GM21825 (cell line): ENCODE results near the gene AFAP1.

Source experiments
- ATAC-seq: cut with Tn5 transposase; IDR thresholded peaks from one replicate; pipeline ENCODE4 v1.9.1; 2021; ENCODE audit warnings: mild to moderate bottlenecking, moderate library complexity; ENCODE audit not compliant: unreplicated experiment

AFAP1 gene

DNA sequence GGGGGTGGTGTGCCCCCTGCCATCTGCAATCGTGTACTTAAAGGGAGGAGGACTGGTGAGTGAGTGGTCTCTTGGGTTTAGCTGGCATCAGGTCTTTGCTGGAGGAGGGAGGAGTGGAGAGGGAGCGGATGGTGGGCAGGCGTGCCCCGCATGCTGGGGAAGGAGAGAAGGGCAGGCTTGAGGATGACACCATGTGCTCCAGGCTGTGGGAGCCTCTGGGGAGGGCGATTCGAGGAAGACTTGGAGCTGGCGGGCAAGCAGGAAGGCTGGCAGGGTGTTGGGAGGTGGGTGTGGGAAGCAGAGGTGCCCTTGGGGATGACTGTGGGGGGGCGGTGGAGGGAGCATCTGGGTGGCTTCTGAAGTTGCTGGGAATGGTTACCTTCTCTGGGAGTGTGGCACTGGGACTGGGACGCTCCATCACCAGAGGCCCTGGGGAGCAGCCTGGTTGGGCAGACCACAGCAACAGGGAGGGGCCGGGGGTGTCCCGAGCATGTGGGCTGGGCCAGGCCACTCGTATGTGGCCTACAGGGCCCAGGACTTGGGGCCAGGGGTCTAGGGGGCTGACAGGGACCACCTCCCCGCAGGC lies 30.8 kb upstream of the AFAP1 start:
- ATAC-seq, result peak; percentile 9

DNA sequence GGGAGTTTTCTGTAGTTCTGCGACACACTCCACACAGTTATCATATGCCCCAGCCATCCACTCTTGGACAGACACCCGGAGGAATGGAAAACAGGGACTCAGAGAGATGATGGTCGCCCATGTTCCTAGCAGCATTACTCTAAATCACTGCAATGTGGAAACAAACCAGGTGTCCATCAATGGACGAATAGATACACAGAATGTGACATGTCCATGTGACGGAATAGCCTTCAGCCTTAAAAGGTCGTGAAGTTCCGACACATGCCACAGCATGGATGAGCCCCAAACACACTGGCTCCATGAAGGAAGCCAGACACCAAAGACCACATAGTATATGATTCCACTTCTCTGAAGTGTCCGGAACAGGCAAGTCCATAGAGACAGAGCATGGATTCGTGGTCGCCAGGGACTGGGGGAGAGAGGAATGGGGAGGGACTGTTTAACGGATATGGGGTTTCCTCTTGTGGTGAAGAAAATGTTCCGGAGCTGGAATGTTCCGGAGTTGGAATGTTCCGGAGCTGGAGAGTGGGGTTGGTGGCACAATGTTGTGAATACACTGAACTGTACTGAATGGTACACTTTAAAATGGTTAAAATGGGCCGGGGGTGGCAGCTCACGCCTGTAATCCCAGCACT lies 28.7 kb upstream of the AFAP1 start:
- ATAC-seq, result no peak

DNA sequence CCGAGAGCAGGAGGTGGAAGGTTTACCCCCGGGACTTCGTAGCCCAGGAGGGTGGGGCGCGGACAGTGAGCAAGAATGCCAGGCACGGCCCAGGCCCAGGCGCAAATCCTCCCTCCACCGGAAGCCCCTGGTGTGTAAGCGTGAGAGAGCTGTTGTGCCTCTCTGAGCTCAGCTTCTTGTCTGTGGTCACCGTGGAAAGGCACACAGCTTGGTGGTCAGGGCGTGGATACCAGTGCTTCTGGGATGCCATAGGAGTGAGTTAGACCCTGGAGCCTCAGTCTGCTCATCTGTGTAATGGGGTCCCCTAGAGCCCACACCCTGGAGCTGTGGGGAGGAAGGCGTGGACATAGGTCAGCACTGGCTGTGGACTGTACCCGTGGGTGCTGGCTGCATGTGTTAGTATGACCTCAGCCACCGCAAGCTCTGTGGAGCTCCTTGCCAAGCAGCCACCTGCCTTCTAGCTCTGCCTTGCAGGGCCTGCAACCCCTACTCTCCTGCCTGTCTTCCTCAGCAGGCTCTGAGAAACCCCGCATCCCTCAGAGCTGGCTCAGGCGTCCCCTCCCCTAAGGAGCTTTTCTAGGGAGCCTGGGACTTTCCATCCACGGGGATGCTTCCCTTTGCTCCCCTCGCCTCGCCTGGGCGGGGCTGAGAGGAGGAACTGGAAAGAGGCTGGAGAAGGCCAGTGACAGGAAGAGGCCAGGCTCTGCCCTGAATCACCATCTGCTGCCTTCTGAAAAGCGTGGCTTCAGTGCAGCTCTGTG lies 28.0 kb upstream of the AFAP1 start:
- no peak for ATAC-seq

DNA sequence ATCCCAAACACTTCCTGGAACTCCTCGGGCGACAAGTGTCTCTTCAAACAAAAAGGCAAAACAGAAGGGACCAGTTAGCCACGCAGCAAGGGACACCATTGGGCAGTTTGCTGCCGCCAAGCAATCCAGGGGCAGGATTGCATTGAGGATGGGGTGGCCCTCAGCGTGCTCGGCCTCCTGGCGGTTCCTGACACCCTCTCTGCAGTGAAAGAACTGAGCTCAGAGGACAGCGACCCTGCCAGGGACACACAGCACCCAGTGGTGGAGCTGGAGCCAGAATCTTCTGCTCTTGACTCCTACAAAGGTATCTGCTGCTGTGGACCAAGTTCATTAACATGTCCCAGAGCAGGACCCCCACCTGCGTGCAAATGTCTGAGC lies 27.4 kb upstream of the AFAP1 start:
- no peak for ATAC-seq

DNA sequence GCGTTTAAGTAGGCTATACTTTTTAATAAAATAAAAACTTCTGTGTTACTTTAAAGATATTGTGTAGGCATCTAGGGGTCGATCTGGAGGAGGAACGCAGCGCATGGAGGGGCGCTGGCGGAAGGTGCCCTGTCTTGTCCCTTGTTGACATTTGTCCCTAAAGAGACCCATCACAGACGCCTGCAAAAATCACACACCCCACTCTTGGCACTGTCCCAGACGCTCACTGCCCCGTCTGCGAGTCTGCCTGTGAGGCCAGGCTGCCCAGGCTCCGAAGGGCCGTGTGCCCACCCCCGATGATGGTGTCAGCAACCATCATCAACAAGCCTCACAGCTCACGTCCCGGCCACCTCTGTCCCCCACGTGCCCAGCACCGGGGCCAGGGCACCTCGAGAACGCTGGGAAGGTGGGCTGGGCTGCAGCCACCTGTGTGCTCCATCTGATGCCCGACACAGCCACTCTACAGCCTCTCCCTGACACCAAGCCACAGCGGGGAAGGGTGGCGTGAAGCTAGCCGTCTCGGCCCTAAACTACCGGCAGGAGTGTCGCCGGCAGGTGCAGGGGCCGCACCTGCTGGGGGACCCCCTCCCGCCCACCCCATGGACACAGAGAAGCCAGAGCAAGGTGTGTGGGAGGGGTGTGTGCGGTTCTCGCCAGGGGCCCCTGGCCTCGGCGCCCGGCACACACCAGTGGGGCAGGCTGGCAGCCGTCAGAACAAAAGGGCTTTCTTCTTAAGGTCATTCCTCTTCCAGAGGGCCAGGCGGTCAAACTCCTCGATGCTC lies 26.8 kb upstream of the AFAP1 start:
- no peak for ATAC-seq

DNA sequence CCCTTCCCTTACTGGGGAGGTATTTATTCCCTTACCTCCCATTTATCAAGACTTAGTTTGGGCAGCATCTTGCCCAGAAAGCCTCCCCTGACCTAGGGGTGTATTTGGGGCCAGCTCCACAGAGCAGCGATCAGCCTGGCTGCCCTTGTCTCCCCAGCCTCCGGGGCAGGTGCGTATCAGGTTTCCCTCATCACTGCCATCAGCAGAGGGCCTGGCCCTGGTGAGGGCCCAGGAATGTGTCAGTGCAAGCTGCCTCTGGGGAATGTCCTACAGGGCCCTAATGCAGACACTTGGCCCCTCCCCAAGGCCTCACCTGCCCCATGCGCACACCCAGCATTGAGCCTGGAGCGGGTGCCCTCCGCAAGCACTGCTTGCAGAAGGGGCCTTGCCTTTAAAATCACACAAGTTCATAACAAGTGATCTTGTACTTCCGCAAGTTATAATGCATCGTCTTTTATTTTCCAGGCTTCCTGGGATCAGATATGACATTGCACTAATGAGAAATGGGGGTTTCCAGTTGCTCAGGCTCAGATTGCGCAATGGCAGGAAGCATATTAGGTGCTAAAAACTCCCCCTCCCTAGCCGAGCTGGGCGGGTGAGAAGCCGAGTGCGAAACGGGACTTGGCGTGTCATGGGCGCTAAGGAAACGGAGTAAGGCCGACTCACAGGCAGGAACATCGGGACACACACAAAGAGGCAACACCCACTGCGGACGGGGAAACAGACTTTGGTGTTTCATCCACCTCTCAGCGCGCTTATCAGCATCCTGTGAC lies 25.4 kb upstream of the AFAP1 start:
- no peak for ATAC-seq

DNA sequence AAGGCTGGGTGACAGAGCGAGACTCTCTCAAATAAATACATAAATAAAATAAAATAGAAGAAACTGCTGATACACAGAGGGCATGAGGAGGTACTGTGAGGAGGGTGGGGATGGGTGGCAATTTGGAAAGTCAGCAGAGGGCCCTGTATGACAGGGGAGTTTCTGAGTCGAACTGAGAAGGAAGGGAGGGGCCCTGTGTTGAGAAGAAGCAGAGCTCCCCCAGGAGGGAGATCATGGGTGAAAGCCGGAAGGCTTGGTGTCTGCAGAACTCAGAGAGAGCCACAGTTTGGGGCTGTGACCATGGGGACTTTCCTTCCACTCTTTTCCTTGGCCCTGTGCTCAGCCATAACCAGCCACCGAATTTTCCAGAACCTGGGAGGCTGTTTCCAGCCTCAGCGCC lies 24.8 kb upstream of the AFAP1 start:
- no peak for ATAC-seq

DNA sequence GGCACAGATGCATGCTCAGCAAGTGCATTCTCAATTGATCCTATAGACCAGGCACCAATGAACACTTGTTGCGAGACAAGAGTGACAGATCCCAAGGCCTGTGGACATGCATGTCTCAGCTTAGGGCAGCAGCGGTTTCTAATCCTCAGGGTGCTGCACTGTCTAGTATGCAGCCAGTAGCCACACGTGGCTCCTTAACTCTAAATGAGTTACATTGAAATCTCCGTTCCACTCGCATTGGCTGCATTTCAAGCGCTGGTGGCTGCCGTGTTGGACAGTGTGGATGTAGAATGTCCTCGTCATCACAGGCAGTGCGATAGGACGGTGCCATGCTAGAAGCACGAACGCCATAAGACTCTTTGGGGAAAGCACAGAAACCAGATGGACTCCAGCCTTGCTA lies 24.0 kb upstream of the AFAP1 start:
- no peak for ATAC-seq

DNA sequence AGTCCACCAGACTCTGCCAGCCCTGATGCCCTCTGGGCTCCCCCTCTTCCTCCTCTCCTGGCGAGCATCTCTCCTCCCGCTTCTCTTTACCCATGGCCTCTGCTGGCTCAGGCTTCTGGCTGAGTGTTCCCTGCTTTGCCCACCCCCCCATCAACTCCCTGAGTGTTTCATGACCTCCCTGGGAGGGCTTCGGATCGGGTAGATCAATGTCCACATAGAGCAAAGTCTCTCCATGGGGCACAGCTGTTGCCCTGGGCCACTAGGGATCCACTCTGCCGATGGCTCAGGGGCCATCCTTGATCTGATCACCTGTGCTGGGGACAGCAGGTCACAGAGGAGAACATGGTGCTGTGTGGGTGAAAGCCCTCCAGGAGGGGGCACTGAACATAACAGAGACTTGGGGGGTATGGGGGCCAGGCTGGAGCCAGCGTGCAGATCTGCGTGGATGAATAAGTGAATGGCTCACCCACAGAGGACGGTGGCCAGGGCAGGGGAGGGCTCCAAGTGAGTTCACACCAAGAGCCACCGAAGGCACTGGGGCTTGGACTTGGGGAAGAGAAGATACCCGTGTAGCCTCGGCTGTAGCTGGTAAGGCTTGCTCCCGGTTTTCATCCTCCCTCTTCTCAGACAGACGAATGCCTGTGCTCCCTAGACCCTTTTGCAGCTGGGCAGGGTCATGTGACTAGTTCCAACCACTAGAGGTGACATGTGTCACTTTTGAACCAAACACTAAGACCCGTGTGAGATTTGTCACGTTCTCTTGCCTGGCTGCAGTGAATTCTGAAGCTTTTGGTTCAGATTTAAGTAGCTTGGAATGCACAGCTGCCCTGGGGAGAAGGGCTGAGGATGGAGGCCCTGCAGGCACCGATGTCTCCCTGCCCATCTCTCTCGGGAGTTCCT lies 23.2 kb upstream of the AFAP1 start:
- ATAC-seq, result no peak

DNA sequence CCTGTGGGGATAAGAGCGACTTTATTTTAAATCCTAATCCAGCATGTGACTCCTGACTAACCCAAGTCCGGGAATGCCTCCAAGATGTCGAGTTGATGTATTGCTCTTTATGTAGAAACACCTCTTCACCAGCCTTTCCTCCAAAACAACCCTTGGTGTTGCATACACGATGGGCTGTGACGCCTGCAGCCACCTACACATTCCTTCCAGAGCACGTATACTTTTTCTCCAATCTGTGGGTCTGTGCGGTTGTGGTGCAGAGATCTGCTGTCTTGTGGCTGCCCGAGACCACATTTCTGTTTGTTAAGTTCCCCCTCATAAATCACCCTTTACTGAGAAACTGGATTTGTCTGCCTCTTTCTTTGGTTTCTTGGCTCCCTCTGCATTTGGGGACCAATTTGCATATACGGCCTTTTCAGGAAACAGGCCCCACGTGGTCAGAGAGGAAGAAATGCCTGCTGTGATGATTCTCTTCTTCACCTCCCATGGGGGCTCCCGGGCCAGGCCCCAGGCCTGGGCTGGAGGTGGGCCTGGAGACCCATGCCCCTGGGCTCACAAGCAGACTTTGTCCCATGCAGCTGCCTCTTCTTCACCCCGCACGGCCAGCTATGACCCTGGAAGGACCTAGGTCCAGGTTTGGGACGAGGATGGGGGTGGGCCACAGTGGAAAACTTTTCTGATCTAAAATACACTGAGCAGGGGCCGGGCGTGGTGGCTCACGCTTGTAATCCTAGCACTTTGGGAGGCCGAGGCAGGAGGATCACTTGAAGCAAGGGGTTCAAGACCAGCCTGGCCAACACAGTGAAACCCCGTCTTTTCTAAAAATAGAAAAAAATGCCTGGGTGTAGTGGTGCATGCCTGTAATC lies 21.4 kb upstream of the AFAP1 start:
- peak; percentile 56 for ATAC-seq

DNA sequence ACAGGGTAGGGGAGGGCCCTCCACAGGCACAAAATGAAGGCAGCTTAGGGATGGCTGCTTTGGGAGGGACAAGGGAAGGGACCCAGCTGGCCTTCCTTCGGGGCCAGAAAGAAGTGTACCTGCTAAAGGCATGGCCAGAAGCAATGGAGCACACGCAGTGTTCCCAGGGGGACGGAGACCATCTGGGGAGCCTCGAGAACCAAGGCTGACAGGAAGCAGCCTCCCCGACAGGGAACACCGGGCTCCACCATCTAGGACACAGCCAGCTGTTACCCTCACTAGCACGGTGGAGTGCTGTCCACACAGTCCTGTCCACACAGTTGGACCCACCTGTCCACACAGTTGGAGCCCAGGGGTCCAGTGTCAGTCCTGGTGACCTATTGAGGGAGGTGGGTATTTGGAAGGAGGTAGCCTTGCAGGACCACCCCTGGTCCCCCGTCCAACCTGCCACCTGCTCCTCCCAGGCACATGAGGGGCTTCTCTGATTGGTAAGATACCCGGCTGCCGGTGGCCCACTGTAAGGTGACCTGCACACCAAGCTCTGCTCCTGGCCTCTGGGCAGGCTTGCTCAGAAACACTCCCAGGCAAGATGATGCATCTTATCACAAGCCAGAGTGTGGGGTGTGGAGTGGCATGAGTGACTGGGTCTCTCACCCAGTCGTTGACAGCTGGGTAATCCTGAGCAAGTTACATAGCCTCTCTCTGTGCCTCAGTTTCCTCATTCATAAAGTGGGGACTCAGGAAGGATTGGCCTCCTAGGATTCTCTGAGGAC lies 20.5 kb upstream of the AFAP1 start:
- ATAC-seq, result no peak

DNA sequence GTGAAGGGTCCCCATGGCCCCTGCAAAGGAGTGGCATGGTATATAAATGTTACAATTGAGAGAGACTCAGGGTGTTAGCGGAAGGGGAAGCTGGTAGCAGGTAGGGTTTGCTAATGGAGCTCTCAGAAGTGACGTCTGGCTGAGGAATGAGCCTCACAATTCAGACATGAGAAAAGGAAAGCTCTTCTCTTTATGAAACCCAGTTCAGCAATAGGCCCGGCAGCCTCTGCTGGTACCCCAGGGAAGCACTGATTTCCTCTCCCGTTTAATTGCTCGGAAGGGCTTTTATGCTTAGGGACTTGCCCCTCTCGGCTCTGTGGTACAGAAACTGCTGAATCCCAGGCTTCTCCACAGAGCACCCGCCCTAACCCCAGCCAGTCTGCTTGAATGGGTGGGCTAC lies 19.4 kb upstream of the AFAP1 start:
- ATAC-seq, result no peak

DNA sequence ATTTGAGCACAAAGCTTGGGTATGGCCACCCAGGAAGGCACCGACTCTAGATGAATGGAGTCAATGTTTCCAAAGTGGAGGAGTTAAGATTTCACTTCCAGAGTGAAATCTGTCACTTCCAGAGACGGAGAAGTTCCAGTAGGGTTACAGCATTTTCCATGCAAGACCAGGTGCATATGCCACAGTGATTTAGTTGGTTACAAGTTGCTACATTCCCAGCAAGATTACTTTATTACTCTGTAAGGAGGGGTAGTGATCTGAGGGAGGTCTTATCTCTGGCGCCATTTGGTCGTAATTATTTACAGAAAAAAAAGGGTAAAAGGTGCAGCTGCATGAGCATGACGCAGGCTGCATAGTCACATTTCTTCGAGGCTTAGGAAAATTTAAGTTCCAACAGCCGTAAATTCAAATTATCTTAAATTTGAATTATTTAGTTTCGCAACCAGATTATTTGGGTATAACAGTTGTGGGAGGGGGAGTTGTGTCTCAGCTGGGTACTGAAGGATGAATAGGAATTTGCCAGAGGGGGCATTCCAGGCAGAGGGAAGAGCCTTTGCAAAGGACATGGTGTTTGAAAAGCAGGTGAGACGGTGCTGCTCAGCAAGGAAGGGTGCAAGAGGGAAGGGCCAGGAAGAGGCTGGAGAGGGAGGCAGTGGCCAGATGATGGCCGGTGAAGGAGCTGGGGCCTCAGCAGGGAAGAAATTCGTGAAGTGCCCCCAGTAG lies 17.4 kb upstream of the AFAP1 start:
- ATAC-seq, result no peak

DNA sequence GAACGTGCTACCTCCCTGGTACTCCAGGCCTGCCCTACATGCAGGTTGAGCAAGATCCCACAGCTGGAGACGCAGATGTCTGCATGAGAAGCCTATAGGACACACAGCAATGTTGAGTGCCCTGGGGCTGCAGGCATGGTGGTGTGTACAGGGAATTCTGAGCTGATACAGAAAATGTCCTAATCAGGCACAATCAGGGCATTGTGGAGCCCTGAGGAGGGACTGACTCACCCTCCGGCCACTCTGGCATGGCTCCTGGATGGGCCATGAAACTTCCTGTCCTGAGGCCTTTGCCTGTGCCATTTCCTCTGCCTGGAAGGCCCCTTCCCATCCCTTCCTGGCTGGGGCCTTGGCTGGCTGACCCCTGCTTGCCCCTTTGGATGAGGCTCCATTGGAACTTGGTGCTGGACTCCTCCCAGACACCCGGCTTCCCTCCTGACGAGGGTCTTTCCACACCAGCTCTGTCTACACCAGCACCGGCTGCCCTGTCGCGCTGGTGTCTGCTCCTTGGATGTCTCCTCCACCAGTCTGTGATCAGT lies 16.7 kb upstream of the AFAP1 start:
- ATAC-seq, result no peak

DNA sequence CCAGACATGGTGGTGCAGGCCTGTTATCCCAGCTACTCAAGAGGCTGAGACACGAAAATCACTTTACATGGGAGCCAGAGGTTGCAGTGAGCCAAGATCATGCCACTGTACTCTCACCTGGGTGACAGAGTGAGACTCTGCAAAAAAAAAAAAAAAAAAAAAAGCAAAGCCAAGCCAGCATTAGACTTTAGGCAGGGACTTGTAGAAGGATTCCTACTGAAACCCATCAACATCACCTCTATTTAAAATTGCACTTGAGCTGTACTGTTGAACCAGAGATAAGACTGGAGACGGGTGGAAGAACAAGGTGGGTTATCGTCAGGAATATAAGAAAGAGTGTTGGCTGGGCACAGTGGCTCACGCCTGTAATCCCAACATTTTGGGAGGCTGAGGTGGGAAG lies 15.7 kb upstream of the AFAP1 start:
- no peak for ATAC-seq

DNA sequence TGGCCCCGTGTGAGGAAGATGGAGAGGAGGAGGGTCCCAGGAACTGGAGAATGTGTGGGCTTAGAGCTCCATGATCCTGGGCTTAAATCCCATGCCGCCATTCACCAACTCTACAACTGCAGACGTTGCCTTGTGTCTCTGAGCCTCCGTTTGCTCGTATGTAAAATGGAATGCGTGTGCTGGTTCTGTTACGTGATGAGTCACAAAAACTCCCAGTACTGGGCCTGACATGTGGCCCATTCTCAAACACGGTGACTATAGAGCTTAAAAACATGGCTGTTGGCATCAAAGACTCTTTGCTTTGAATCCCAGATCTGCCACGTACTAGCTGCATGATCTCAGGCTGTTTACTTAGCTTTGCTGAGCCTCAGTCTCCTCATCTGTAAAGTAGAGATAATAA lies 13.0 kb upstream of the AFAP1 start:
- ATAC-seq, result no peak
